ENCODE measurements around the gene BCAS4.

The BCAS4 gene

GRCh38 chr20:50891138-50891537 is 96.3 kb downstream of the BCAS4 start:
- no peak for DNase-seq (ENCODE audit: low read depth in 1 of 2, low spot score in 1 of 2)
- in situ Hi-C loops (cut with HindIII; ENCODE audit: low pct_unique_long_range_greater_than_20kb, low sequenced_read_pairs): no loop called here

DNA sequence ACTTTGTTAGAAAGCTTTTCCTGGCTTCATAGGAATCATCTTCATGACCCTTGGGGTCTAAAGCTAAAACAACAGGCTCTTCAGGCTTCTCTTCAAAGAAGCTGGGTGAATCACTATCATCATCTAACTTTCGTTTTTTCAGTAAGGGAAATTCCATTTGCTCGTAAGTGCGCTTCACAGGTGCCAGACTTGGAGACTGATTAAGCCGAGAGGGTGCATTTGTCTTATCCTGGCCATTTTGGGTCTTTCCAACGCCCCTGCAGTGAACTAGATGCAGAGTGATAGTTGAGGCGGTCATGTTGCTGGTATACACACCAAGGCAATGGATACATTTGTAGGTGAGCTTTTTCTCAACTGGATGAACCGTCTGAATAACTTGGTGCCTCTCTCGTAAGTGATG is 97.5 kb downstream of the BCAS4 start:
- in situ Hi-C loops (cut with HindIII; ENCODE audit: low pct_unique_long_range_greater_than_20kb, low sequenced_read_pairs): no loop called here

More at GRCh38 chr20:50891138-50891537, 96.3 kb downstream of the BCAS4 start:
- no peak for TF ChIP-seq JUND (IDR thresholded peaks at IDR 0.05; ENCODE audit: low read depth)

GRCh38 chr20:50893620-50894019 is 98.8 kb downstream of the BCAS4 start:
- in situ Hi-C loops (cut with HindIII; ENCODE audit: low pct_unique_long_range_greater_than_20kb, low sequenced_read_pairs): no loop called here
- DNase-seq (ENCODE audit: low read depth in 1 of 2, low spot score in 1 of 2): no peak
- no peak for TF ChIP-seq JUND (IDR thresholded peaks at IDR 0.05; ENCODE audit: low read depth)

More for the DNA sequence above, 97.5 kb downstream of the BCAS4 start:
- no peak for DNase-seq (ENCODE audit: low read depth in 1 of 2, low spot score in 1 of 2)
- TF ChIP-seq JUND (IDR thresholded peaks at IDR 0.05; ENCODE audit: low read depth): no peak

- DNase-seq (ENCODE audit: low read depth in 1 of 2, low spot score in 1 of 2): peak in 1 of 2 experiments; percentile 46
- no peak for TF ChIP-seq JUND (IDR thresholded peaks at IDR 0.05; ENCODE audit: low read depth)
- in situ Hi-C loops (cut with HindIII; ENCODE audit: low pct_unique_long_range_greater_than_20kb, low sequenced_read_pairs): no loop called here
Observed at GRCh38 chr20:50895111-50895830, 100.4 kb downstream of the BCAS4 start.

DNA sequence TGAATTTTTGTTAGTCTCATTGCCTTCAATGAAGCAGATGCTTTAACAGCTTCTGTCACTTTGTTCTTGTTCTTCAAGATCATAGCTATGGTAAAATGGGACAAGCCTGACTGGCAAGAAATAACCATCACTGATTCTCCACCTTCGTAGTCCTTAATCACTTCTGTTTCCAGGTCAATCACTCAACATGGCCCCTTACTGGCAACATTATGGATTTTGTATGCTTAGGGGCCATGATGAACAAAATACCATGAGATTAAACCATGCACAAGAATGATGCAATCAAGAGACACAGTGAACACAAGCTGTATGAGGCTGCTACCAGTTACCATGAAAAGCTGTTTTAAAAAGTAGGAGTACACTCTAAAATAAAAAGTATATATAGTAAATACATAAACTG is 103.6 kb downstream of the BCAS4 start:
- TF ChIP-seq JUND (IDR thresholded peaks at IDR 0.05; ENCODE audit: low read depth): no peak
- in situ Hi-C loops (cut with HindIII; ENCODE audit: low pct_unique_long_range_greater_than_20kb, low sequenced_read_pairs): no loop called here
- DNase-seq (ENCODE audit: low read depth in 1 of 2, low spot score in 1 of 2): no peak

GRCh38 chr20:50900261-50900660 is 105.4 kb downstream of the BCAS4 start:
- in situ Hi-C loops (cut with HindIII; ENCODE audit: low pct_unique_long_range_greater_than_20kb, low sequenced_read_pairs): no loop called here
- no peak for DNase-seq (ENCODE audit: low read depth in 1 of 2, low spot score in 1 of 2)
- TF ChIP-seq JUND (IDR thresholded peaks at IDR 0.05; ENCODE audit: low read depth): no peak

DNA sequence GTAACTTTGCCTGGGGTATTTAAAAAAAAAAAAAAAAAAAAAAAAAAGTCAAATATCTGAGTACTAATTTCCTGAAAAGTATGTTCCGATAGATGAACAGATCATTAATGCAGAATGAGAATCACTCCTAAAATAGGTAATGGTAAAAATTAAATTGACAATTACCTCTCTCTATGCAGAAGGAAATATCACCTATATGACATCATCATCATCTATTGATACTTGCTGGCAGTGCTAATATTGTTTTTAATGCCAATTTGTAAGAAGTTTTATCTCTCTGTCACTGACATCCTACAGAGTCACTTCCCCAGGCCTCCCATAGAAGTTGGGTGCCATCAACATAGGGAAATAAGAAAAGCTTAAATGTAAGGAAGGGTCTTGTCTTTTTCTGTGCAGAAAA is 106.4 kb downstream of the BCAS4 start:
- in situ Hi-C loops (cut with HindIII; ENCODE audit: low pct_unique_long_range_greater_than_20kb, low sequenced_read_pairs): no loop called here
- DNase-seq (ENCODE audit: low read depth in 1 of 2, low spot score in 1 of 2): no peak
- no peak for TF ChIP-seq JUND (IDR thresholded peaks at IDR 0.05; ENCODE audit: low read depth)

DNA sequence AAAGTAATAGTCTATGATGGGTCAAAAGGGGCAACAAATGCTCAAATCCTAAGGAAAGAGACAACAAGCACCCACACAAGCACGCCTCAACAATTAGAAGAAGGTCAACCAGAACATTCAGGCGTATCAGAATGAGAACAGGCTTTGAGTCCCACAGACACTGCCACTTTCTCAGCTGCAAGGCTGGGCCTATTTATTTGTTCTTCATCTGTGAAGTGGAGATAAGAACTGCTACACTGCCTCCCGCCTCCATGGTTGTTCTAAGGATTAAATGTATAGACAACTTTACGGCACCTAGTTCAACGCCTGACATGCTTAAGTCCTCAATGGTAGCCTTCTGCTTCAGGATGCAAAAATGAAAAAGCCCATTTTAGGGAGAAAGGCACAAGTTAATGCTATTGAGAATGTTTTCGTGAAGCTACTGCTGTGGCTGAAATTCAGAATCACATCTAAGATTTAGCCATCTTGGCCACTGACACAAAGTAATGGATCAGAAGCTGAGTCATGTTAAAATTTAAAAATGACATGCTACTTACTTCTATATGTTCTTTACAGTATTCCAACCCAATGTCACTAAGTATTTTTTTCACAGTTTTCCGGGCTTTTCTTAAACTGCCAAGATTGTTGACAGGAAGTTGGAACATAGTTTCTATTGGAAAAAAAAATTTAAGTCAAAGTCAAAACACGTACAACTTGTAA is 108.6 kb downstream of the BCAS4 start:
- TF ChIP-seq JUND (IDR thresholded peaks at IDR 0.05; ENCODE audit: low read depth): no peak
- DNase-seq (ENCODE audit: low read depth in 1 of 2, low spot score in 1 of 2): no peak
- in situ Hi-C loops (cut with HindIII; ENCODE audit: low pct_unique_long_range_greater_than_20kb, low sequenced_read_pairs): no loop called here

GRCh38 chr20:50904067-50904570 is 109.3 kb downstream of the BCAS4 start:
- in situ Hi-C loops (cut with HindIII; ENCODE audit: low pct_unique_long_range_greater_than_20kb, low sequenced_read_pairs): no loop called here
- TF ChIP-seq JUND (IDR thresholded peaks at IDR 0.05; ENCODE audit: low read depth): no peak
- no peak for DNase-seq (ENCODE audit: low read depth in 1 of 2, low spot score in 1 of 2)

DNA sequence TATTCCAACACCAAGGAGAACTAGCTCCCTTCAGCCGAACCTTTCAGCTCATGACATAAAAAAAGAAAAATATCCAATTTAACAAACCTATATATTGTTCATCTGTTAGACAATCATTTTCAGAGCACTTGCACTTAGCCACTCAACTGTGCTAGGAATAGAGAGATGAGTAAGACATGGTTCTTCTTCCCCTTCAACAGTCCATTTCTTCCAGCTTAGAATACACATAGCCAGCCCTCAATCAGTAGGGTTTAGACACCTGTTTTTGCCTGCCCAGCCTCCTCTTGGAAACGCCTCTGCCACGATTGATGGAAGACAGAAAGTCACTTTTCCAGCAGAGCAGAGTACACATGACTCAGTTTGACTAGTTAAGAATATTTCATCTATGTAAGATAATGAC is 114.6 kb downstream of the BCAS4 start:
- DNase-seq (ENCODE audit: low read depth in 1 of 2, low spot score in 1 of 2): no peak
- in situ Hi-C loops (cut with HindIII; ENCODE audit: low pct_unique_long_range_greater_than_20kb, low sequenced_read_pairs): no loop called here

GRCh38 chr20:50911030-50911429 is 116.2 kb downstream of the BCAS4 start:
- in situ Hi-C loops (cut with HindIII; ENCODE audit: low pct_unique_long_range_greater_than_20kb, low sequenced_read_pairs): no loop called here
- no peak for DNase-seq (ENCODE audit: low read depth in 1 of 2, low spot score in 1 of 2)

More for the DNA sequence above, 114.6 kb downstream of the BCAS4 start:
- TF ChIP-seq JUND (IDR thresholded peaks at IDR 0.05; ENCODE audit: low read depth): no peak

DNA sequence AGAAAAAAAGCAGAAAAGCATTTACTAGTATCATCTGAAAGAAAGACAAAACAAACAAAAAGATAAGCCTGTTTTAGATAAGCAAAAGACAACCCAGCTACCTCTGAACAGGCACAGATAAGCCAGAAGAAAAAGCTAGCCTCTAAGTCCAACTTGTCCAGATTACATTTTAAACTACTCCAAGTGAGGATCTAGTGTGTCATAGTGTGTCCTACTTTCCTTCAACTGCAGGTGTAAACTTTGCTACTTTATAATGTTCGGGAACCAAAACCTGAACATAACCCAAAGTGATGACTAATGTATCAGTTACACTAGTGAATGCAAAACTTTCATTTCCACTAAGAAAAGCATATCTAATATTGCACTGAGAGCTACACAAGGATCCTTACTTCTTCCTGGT is 116.9 kb downstream of the BCAS4 start:
- no peak for DNase-seq (ENCODE audit: low read depth in 1 of 2, low spot score in 1 of 2)
- TF ChIP-seq JUND (IDR thresholded peaks at IDR 0.05; ENCODE audit: low read depth): no peak
- in situ Hi-C loops (cut with HindIII; ENCODE audit: low pct_unique_long_range_greater_than_20kb, low sequenced_read_pairs): no loop called here

More at GRCh38 chr20:50911030-50911429, 116.2 kb downstream of the BCAS4 start:
- TF ChIP-seq JUND (IDR thresholded peaks at IDR 0.05; ENCODE audit: low read depth): no peak

GRCh38 chr20:50913690-50914375 is 119.0 kb downstream of the BCAS4 start:
- no peak for DNase-seq (ENCODE audit: low read depth in 1 of 2, low spot score in 1 of 2)
- in situ Hi-C loops (cut with HindIII; ENCODE audit: low pct_unique_long_range_greater_than_20kb, low sequenced_read_pairs): no loop called here
- no peak for TF ChIP-seq JUND (IDR thresholded peaks at IDR 0.05; ENCODE audit: low read depth)

All from T47D (cell line).